GM23338 (cell line): ENCODE data around the gene SLC15A1.

Source experiments
- CREB1 ChIP-seq: fragments of 250-450 bp; sonication (Bioruptor Pico); IDR thresholded peaks from 2 replicates; pipeline ENCODE4 v1.5.0; 2020; ENCODE audit warnings: low read depth, mild to moderate bottlenecking, moderate library complexity
- CTCF ChIP-seq, 2 experiments: fragments of 200-600 bp in 1 of 2; sonication (generic) in 1 of 2; conservative IDR thresholded peaks; 2 replicates each; pipeline versions ENCODE4 v1.5.1 to v1.6.1; 2016 to 2017; ENCODE audit warnings: antibody characterized with exemption in 2 of 2, low read depth in 2 of 2, mild to moderate bottlenecking in 2 of 2, moderate library complexity in 1 of 2
- EZH2 ChIP-seq: fragments of 200-600 bp; sonication (generic); IDR thresholded peaks from one replicate; pipeline ENCODE4 v1.8.0; 2017; ENCODE audit warnings: antibody characterized with exemption, mild to moderate bottlenecking, low read depth; ENCODE audit not compliant: unreplicated experiment
- EZH2phosphoT487 ChIP-seq: fragments of 200-600 bp; sonication (generic); IDR thresholded peaks from one replicate; pipeline ENCODE4 v1.8.1; 2018; ENCODE audit warnings: antibody characterized with exemption; ENCODE audit not compliant: unreplicated experiment
- JUNB ChIP-seq: IDR thresholded peaks from one replicate; pipeline ENCODE4 v1.6.1; 2016; ENCODE audit warnings: antibody characterized with exemption; ENCODE audit not compliant: unreplicated experiment
- NANOG ChIP-seq: IDR thresholded peaks from 2 replicates; pipeline ENCODE4 v1.6.1; 2016; ENCODE audit warnings: antibody characterized with exemption, borderline replicate concordance
- POLR2AphosphoS5 ChIP-seq: IDR thresholded peaks from 2 replicates; pipeline ENCODE4 v1.6.1; 2016; ENCODE audit warnings: antibody characterized with exemption, low read depth
- REST ChIP-seq: IDR thresholded peaks from one replicate; pipeline ENCODE4 v1.6.1; 2018; ENCODE audit warnings: antibody characterized with exemption; ENCODE audit not compliant: unreplicated experiment
- ZNF331 ChIP-seq: fragments of 250-450 bp; sonication (Bioruptor Pico); IDR thresholded peaks from 2 replicates; pipeline ENCODE4 v1.5.0; 2020; ENCODE audit warnings: low read depth, mild to moderate bottlenecking, moderate library complexity

GRCh38 chr13:98785405-98785804, 32.9 kb upstream of the SLC15A1 start:
- TF ChIP-seq POLR2AphosphoS5: no peak
- no peak for TF ChIP-seq CTCF (conservative IDR thresholded peaks at IDR 0.05; ENCODE audit: low read depth in 2 of 2)
- no peak for TF ChIP-seq NANOG
- no peak for TF ChIP-seq REST
- TF ChIP-seq EZH2: no peak
- no peak for TF ChIP-seq JUNB
- no peak for TF ChIP-seq CREB1 (CRISPR knock-in tag)
- no peak for TF ChIP-seq ZNF331 (CRISPR knock-in tag)
- TF ChIP-seq EZH2phosphoT487: no peak
